OCI-M2 (cell line): Measurements from ENCODE around the gene RNF40.

Experiments used
- DNase-seq: peaks from one replicate; lab custom pipeline; 2025; ENCODE audit not compliant: unreplicated experiment; lab: John Stamatoyannopoulos, UW

Gene RNF40

DNA sequence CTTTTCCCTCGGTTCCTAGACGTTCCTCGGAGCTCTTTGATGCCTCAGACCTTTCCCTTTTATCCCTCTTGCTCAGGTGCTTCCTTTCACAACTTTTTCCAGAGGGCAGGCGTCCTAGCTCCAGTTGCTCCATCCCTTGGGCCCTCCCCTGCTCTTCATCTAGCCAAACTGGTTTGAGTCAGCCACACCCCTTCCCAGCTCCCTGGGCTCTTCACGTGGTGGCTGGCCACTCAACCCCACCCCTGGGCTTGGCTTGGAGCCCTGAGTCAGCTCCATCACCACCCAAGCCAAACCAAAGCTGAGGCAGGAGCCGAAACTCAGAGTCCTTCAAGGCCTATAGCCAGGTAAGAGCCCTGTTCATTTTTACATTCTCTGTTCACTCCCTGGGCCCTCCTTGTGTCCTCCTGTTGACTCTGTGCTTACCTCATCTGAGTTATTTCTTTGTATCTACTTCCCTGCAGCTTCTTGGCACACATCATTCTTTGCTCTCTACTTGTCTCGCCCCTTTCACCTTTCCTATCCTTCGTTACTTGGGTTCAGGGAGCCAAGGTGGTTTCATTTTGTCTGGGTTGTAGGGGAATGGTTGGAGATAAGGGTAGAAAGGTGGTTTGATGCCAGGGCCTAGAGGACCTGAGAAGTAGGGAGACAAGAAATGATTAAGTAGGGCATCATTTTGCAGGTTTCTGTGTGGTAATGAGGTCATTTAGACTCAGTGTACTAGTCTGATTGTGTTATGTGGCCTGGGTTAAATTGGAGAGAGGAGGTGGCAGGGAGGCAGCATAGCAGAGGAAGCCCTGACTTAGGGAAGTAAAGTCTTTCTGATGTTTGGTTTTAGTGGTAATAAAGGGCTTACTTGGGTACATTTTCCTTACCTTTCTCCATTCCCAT lies 21.5 kb upstream of the RNF40 start:
- no peak for DNase-seq

DNA sequence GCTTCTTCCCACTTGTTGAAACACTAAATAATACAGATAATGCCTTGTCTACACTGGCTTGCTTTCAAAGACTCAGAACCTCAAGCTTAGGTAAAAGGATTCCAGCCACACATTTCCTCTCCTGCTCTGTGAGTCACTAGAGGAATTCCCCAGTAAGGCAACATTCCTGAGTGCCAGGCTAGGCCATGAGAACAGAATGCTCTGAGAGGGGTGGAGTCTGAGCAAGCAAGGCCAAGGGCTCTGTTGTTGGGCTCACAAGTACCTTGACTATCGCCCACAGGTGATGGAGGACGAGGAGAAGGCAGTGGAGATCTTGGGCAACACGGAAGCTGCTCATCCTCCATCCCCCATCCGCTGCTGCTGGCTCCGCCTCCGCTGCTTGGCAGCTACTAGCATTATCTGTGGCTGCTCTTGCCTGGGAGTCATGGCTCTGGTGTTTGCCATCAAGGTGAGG lies 20.6 kb upstream of the RNF40 start:
- DNase-seq: no peak

DNA sequence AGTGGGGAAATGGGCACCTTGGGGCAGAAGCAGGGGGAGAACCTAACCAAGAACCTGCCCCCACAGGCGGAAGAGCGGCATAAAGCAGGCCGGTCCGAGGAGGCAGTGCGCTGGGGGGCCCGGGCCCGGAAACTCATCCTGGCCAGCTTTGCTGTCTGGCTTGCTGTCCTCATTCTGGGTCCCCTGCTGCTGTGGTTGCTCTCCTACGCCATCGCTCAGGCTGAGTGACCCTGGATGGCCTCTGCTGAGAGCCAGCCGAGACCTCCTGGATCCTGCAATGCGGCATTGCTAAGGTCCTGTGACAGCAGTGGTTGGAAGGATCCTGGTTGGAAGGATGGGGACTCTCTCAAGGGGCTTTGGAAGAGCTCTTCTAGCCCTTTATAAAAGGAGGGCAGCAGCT lies 18.4 kb upstream of the RNF40 start:
- no peak for DNase-seq

DNA sequence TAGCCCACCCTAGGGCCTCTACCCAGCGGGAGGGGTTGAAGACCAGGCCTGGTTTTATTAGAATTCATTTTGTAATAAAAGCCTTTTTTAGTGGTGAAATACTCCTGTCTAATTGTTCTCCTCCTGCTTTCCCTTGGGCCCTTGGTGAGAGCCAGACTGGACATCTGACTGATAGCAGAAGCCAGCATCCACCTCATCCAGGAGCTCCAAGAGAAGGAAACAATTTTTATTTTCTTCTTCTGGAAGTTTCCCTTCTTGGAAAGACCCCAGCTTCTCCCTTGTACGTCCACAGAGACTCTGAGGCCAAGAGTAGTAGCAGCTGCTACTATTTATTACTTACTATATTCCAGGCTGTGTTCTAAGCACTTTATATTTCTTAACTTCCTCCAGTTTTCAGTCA lies 17.9 kb upstream of the RNF40 start:
- DNase-seq: no peak

DNA sequence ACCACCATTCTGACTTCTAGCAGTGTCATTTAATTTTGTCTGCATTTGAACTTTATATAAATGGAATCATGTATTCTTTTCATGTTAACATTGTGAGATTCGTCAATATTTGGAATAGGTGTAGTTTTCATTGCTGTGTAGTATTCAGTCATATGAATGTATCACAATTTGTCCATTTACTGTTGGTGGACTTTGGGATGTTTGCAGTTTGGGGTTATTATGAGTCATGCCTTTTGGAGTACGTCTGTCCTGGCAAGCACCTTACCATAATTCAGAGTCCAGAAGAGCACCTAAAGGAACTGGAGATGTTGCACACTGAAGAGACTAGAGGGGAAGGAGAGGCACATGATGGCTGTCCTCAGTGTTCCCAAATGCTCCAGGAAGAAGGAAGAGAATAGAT lies 17.0 kb upstream of the RNF40 start:
- DNase-seq: no peak

DNA sequence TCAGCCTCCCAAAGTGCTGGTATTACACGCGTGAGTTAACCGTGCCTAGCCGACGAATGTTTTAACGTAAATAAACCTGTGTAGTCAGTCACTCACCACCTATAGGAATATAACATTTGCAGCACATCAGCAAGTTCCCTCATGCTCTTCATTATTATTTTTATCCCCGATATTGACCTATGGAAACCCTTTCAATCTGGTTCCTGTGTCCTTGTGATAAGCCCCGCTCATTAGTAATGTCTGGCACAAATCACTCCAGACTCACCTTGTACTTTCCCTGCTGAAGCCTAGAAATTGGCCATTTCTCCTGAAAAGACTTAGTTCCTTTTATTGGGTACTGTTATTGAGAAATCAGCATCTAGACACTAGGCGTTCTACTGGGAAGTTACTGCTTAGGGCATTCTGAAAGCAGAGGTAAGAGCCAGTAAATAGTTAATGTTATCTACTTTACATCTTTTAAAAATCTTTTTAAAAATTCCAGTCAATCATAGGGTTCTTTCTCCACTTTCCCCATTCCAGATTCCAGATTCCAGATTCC lies 15.4 kb upstream of the RNF40 start:
- DNase-seq: no peak

DNA sequence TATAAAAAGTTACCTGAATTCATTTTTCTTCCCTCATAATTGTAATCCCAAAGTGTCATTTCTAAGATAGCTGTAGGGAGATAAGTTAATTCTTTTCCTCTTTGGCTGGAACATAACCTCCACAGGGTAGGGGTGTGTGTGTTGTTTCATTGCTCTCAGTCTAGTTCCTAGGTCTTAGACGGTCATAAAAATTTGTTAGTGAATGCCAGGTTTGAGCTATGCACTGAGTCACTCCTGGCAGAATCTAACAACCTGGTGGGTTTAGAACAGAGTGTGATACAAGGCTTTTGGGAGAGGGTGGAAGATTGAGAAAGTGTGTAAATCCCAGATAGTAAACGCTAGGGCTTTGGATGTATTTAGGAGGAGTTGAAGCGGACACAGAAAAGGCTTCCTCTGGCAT lies 14.8 kb upstream of the RNF40 start:
- no peak for DNase-seq

DNA sequence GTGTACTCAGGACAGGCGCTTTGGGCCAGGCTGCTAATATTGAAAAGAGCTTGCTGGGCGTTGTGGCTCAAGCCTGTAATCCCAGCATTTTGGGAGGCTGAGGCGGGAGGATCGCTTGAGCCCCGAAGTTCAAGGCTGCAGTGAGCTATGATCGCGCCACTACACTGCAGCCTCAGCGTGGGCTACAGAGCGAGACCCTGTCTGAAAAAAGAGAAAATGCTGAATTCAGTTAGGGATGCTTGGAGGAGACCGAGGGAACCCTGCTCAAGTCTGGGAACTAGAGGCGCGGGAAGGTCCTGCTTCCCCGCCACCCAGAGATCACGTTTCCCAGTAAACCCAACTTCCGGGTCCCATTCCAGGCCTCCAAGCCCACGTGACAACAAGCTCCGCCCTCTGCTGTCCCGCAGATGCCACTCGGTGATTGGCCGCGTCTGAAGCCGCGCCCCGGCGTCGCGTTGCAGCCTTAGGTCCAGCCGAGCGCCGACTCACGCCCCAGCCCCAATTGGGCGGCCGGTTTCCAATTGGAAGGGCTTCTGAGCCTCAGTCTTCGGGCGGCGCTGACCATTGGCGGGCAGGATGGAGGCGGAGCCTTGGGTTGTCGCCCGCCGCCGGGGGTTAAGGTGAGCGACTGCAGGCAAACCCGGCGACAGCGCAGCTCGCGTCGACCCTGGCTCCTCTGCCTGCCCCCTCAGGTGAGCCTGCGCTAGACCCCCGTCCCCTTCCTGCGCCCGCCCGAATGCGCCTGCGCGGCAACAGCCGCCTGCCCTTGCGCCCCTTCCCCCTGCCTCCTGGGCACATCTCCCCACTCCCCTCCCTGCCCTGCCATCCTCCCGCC lies 14.1 kb upstream of the RNF40 start, which contains the start of gene PHKG2:
TSS of gene PHKG2 (plus strand) at position 627 of the 835 bp plus-strand sequence. CDS start 396 bp downstream, outside the sequence.
- DNase-seq: peak; percentile 66

DNA sequence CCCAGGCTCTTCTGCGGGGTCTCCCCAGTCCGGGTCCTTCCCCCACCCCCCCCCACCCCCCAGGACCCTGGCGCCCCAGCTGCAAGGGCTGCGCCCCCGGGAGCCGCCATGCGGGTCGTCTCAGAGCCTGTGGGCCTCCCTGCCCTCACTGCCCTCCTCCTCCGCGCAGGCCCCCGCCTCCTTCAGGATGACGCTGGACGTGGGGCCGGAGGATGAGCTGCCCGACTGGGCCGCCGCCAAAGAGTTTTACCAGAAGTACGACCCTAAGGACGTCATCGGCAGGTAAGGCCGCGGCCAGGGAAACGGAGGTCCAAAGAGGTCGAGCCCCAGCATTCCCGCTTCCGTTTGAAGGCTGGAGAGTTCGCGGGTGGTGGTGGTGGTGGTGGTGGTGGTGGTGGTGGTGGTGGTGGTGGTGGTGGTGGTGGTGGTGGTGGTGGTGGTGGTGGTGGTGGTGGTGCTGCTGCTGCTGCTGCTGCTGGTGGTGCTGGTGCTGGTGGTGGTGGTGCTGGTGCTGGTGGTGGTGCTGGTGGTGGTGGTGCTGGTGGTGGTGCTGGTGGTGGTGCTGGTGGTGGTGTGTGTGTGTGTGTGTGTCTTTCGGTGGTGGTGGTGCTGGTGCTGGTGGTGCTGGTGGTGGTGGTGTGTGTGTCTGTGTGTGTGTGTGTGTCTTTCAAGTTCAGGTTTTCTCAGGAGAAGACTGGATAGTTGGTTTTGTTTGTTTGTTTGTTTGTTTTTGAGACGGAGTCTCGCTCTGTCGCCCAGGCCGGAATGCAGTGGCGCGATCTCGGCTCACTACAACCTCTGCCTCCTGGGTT lies 13.3 kb upstream of the RNF40 start:
- no peak for DNase-seq

DNA sequence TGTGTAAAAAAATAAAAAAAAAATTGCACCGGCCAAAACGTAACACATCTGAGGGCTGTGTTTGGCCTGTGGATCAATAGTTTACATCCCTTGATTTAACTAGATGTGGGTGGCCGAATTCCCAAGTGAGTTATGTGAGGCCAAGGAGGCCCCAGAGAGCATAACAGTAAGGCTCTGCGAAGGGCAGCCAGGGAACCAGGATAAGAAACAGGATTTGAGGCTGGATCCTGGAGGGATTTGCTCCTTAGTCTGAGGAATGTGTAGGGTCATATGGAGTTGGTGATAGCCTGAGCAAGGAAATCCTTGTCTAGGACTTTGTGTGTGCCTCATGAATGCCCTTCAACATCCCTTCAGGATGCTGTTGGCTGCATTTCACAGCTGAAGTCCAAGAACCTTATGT lies 11.9 kb upstream of the RNF40 start:
- DNase-seq: no peak

DNA sequence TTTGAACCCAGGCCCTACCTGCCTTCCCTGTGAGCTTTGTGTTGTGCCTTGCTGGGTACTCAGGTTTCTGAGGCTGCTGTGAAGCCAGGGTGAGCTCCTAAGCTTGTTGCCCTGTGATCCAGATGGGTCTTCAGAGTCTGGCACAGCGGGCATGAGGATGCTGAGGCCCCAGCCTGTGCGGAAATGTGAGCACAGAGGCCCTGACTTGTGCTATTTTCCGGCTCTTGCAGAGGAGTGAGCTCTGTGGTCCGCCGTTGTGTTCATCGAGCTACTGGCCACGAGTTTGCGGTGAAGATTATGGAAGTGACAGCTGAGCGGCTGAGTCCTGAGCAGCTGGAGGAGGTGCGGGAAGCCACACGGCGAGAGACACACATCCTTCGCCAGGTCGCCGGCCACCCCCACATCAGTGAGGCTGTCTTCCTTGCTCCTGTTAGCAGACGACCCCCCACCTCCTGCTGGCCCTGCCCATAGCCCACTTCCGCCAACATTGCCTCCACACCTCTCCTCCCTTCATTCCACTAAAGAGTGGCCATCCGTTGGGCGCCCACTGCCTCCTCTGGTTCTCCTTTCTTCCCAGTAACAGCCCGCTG lies 11.2 kb upstream of the RNF40 start:
- DNase-seq: no peak

DNA sequence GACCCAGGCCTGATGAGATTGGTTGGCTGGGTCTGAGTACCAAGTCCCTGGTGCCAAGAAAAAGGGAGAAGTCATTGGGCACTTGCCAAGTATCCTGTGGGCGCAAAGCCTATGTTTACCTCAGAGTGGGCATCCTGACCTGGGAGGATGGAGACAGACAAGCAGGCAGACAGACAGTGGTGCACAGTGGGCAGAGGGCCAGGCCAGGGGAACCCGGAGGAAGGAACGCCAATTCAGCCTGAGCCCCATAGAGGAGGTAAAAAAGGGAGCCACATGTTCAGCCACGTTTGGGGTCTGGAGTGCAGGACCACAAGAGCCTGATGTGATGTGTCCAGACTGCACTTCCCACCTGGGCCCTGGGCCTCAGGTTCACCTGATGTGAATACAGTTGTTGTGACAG lies 8.5 kb upstream of the RNF40 start:
- no peak for DNase-seq

DNA sequence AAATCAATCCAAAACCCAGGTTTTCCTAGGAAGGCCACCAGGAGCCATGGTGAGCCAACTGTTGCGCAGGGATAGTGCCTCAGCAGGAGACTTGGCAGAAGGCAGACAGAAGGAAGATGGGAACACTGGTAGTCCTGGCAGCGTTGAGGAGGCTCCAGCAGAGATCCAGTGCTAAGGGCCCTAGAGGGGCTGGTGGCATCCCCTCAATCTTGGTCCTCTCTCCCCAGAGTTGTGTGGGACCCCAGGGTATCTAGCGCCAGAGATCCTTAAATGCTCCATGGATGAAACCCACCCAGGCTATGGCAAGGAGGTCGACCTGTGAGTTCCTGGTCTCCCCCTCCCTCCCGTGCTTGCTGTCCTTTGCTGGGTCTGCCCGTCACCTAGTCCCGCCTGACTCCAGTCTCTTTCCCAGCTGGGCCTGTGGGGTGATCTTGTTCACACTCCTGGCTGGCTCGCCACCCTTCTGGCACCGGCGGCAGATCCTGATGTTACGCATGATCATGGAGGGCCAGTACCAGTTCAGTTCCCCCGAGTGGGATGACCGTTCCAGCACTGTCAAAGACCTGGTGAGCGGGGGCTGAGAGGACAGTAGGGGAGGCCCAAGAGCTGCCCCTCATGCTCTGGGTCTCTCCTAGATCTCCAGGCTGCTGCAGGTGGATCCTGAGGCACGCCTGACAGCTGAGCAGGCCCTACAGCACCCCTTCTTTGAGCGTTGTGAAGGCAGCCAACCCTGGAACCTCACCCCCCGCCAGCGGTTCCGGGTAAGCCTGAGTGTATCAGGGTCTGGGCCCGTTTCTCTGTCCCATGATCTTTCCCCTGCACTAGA lies 6.0 kb upstream of the RNF40 start:
- no peak for DNase-seq

DNA sequence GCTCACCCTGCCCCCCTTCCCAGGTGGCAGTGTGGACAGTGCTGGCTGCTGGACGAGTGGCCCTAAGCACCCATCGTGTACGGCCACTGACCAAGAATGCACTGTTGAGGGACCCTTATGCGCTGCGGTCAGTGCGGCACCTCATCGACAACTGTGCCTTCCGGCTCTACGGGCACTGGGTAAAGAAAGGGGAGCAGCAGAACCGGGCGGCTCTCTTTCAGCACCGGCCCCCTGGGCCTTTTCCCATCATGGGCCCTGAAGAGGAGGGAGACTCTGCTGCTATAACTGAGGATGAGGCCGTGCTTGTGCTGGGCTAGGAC lies 5.4 kb upstream of the RNF40 start:
- DNase-seq: no peak

DNA sequence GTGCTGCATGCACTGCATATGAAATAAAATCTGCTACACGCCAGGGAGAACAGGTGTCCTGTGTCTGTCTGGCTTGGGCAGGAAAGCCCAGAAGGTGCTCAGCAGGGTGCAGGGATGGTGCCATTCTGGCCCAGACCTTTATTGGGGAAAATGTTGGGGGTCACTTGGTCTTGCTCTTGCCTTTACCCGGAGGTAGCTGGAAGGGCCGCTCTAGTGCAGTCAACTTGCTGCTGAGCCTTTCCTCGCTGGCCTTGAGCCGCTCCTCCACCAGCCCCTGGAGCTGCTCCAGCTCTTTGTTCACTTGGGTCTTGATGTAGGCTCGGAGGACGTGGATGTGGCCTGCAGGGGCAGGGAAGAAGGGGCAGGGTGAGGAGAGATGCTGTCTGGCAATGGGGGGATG lies 4.8 kb upstream of the RNF40 start:
- DNase-seq: no peak

DNA sequence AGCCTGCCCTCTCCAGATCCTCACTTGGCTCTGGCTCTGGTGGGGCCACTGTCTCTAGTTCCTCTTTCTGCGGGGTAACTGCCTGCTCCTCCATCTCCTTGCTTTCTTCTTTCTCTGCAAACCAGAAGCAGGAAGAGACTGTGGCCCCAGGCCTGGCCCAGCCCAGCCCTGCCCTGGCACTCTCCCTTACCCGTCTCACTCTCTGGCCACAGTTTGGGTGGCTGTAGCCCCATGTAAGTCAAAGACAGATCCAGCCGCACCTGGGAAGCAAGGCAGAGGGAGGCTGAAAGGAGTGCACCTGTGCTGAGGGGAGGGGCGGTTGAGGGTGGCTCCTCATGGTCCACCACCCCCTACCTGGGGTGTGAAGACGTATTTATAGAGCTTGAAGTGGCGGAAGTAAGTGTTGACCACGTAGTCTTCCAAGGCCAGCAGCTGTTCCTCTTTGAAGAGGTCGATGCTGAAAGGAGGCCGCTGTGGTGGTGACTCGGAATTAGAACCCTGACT lies 3.1 kb upstream of the RNF40 start:
- no peak for DNase-seq

DNA sequence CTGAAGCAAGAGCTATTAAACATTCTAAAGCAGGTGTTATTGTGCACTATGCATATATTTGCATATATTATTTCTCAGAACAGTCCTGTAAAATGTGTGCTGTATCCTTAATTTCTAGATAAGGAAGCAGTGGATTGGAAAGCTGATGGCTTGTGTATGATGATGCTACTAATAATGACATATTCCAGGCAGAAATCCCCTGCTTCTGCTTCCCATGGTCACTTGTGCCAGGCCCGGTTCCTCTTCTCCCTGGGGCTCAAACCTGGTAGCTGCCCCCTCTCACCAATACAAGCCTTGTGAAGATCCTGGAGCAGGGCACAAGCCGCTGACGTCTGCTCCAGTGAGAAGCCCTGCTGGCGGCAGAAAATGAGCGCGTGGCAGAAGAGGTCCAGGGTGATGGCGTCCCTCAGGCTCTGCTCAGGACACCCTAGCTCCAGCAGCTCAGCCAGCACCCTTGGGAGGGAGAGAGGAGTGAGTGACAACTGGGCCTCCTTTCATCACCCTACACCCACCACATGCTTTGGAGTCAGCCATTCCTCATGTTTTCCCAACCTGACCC lies 2.0 kb upstream of the RNF40 start:
- no peak for DNase-seq

DNA sequence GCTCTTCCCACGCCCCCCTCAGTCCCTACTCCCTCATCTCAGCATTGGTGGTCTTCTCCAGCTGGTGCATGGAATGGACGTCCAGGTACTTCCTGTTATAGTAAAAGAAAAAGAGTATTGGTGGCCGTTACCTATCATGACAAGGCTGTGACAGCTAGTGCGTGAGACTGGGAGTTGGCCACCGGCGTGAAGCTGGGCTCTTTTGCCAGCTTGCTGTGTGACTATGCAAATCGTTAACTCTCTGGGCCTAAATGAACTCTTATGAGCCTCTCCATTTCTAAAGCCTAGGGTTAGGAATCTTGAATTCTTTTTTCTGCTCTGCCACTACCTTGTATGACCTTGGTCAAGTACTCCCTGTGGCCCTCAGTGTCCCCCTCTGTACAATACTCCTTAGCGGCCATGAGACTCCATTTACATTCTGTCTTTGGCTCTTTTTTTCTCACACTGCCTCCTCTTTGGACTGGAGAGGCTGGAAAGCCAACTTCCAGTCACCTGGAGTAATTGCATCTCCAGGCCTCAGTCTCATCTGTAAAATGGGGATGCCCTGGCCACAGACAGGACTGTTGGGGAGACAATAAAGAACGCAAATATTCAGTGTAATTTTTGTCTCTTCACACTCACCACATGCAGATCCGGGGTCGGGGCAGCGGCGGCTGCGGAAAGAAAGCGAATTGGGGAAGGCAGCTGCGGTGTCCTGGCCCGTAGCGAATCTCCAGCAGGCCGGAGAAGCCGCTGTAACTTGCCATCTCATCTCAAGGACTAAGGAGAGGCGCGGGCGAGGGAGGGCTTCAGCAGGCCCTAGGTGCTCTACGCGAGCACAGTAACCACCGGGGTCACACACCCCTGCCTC lies 1.3 kb upstream of the RNF40 start:
- no peak for DNase-seq
